ENCODE measurements around the gene GP2.

The GP2 gene

DNA sequence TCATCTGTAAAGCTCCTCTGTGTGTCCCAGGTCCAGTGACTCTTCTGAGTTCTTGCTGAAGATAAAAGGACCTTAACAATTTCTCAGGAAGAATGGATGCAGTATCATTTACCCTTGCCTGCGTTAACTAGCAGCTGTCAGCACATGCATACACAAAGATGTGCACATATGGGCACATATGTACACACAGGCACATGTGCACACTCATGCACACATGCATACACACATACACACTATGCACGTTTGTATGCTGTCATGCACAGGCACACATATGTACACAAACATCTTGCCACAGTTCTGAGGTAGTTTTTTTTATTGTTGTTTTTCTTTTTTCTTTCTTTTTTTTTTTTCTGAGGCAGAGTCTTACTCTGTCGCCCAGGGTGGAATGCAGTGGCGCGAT lies 24.9 kb downstream of the GP2 start:
- no peak for DNase-seq

DNA sequence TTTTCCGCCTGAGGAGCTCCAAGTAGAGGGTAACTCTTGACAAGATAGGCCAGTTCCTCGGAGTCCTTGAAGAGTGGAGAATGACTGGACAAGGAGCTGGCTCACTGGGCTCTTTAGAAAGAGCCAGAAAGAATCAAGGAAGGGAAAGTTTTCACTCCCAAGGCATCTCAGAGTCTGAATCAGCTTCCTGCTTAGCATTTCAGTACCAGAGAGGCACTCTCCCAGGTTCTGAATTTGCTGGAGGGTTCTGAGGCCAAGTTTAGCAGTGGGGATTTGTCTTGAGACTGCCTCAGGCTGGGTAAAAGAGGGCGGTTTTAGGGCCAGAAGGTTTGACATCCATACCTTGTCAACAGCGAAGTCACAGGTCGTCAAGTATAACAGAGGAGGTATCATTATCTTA lies 25.5 kb downstream of the GP2 start:
- no peak for DNase-seq

DNA sequence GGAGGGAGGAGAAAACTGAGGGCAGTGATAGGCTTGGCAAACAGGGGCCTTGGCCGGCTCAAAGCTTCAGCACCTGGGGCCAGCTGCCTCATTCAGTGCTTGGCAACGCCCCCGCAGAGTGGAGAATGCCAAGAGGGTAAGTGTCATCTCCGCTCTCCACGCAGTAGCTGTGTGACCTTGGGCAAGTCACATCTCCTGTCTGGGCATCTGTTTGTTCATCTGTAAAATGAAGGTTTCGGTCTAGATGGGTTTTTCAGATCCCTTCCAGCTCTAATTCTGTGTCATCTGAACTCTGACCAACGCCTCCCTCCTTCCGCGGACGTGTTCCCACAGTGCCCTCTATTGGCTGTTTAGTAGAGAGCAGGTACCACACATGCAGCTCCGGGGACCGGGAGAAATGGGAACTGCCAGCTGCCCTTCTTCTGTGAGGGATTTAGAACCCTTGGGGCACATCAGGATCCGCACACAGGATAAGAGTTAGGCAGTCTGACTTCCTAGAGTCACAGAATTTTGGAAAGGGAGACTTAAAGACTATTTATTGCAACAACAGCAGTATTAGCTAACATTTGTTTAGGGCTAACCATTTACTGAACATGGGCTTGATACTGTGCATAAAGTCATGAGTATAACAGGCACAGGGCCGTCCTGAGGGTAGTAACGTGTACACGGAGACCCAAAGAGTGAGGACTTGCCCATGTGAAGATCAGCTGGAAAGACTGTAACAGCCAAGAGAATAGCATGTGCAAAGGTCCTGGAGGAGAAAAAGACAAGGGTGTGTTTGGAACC lies 26.8 kb downstream of the GP2 start:
- peak; percentile 1 for DNase-seq

DNA sequence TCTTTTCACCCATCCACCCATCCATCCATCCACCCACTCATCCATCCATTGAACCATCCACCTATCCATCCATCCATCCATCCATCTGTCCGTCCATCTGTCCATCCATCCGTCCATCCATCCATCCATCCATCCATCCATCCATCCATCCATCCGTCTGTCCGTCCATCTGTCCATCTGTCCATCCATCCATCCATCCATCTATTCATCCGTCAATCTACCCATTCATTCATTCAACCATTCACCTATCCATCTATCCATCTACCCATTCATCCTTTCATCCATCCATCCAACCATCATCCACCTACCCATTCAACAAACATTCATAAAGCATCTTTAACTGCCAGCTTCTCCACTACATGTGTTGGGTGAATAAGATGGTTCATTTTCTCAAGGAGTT lies 28.9 kb downstream of the GP2 start:
- no peak for DNase-seq

DNA sequence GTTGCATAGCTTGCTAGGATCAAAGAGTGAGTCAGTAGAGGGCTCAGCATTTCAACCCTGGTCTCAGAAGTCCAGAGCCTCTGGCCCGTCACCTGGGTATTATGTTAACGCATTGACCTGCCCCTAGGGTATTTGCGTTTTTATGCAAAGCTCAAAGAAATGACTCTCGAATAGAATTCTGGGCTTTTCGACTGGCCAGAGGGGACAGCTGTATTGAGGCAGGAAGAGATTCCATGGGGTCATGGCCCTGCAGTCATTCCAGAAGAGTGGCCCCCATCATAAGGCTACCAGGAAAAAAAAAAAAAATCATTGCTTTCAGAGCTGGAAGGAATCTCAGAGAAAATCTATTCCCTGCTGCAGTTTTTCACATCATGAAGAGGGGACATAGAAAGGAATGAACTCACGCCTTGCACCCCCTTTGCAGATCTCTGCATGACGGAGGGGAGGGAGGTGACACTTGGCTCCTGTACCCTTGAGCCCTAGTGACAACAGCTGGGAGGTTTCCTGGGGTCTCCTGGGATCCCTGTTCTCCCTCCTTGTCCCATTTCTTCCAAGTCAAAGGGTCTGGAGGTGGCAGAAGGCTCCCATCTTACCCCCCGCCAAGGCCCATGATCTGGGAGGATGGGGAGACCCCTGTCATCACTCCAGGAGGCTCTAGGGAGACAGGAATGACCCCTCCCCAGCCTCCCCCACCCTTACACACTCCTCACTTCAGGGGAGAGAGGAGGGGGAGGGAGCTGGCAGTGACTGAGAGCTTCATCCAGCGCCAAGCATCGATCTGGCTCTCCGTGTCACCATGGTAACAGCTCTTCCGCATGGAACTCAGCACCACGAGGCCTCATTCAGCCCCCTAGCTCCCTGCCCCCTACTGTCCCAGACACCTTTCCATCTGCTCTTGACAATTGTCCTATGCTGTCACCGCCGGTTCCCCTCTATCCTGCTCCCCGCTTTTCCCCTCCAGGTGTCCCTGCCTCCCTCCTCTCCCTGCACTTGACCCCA lies 35.8 kb downstream of the GP2 start:
- DNase-seq, result no peak

DNA sequence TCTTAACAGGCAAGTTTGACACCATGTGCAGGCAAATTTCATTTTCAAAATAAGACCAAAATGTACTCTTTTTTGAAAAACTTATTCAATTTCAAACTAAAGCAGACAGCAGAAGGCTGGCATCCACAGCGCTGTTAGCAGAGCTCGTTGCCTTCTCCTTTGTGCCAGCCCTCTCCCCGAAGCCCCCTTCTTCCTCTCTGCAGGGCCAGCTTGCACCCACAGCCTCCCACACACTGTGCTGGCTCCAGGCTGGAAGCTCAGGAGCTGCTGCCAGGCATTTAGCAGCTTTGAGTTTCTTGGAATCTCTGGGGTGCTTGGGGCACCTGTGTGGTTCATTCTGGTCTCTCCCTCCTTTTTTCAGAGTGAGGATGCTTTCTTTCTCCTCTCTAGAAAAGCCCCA lies 37.7 kb downstream of the GP2 start:
- DNase-seq, result no peak

DNA sequence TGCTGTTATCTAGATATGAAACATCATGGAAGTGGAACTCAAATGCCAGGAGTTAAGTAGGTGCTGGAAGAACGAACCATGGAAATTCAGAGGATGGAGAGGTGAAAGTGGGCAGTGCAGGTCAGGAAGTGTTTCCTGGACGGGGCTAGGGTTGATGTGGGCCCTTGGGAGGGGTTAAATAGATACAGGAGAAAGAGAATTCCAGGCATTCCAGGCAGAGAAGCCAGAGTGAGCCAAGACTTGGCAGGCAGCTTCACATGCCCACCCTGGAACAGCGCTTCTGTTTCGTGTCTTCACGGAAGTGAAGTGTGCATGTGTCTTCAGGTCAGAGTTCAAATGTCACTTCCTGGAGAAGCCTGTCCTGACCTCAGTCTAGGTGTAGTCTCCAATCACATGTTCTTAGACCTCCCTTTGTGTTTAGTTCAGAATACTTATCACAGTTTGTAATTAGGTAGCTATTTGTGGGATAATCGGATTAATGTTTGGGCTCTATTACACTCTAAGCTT lies 41.3 kb downstream of the GP2 start:
- DNase-seq, result no peak

DNA sequence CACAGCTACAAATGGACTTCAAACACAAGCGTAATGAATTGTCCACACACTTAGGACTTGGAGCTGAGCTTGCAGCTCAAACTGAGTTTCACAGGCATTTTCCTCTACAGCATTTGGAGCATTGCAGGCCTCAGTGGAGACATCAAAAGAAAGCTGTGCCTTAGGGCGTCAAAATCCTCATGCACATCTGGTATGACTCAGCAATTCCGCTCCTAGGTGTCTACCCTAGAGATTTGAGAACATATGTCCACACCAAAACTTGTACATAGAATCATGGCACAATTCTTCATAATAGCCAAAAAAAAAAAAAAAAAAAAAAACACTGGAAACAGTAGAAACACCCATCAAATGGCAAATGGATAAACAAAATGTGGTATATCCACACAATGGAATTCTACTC lies 47.1 kb downstream of the GP2 start:
- no peak for DNase-seq

DNA sequence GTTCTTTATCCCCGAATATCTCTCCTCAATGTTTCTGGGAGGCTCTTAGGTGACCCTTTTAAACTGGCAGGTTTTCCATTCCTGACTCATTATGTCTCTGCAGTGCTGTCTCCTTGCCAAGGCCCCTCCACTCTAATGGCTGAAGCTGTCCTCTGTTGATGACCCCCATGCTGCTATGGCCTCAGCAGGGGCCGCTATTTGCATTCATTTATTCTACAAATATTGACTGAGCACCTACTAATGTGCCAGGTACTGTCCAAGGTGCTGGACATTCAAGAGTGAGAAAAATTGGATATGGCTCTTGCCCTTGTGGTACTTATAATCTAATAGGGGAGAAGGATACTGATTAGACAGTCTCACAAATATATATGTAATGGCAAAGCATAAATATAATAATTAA lies 55.4 kb downstream of the GP2 start:
- DNase-seq, result no peak

DNA sequence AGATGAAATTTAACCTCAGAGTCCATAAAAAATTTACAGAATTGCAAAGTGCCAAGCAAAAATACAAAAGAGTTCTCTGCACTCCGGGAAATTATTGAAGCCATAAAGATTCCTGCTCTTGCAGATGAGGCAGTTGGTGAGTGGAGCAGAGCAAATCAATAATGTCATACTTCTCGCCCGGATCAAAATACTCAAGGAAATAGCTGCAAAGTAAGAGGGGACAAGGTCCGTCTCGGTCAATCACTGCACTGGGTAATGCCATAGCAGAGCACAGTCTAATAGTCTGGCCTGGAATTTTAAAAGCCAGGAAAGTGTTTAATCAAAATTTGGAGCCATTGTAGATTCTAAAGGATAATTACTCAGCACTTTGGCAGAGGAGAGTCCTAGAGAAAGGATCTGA lies 58.9 kb downstream of the GP2 start:
- DNase-seq, result no peak

DNA sequence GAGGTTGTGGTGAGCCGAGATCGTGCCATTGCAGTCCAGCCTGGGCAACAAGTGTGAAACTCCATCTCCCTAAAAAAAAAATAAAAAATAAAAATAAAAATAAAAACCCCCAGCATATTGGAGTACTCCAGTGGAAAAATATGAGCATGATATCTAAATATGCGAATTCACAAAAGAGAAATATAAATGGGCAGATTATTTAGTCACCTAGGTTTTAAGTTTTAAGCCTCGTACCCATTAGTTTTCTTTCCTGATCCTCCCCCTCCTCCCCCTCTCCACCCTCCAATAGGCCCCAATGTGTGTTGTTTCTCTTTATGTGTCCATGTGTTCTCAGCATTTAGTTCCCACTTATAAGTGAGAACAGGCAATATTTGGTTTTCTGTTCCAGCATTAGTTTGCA lies 62.3 kb downstream of the GP2 start:
- no peak for DNase-seq

DNA sequence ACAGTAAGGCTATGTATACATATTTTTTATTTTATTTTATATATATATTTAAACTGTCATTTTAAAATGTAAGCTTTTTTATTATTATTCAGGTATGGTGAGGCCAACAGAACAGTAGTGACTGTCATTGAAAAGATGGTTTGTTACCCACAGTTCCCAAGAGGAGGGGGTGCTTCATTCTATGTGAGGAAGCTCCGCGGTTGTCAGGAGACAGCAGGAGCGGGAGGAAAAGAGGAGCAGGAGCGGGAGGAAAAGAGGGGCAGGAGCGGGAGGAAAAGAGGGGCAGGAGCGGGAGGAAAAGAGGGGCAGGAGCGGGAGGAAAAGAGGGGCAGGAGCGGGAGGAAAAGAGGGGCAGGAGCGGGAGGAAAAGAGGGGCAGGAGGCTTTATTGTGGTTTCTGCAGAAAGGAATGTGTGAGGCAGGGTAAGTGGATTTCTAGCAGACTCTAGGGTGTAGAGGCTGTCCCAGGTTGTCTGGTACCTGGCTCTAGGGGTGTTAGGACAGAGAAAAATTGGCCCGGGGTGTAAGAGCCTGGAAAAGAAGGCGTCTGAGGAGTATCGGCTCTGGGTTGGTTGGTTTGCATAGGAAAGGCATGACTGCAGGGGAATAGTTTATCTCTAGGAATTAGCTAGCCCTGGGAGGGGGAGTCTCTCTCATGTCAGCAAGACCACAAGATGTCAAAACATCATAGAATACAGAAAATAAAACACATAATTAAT lies 64.0 kb downstream of the GP2 start:
- no peak for DNase-seq

DNA sequence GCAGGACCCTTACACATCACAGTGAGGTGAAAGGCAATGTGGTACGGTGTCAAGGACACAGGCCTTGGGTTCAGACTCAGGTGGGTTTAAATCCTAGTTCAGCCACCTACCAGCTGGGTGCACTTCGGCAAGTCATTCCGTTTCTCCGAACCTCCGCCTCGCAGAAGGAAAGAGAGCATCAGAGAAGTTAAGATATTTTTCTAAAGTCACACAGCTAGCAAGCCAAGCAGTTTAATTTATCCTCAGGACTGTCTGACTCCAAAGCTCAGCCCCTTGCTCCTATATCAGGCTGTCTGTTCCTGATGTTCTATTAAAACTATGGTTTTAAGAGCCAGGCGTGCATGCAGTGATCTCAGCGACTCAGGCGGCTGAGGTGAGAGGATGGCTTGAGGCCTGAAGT lies 65.1 kb downstream of the GP2 start:
- no peak for DNase-seq

DNA sequence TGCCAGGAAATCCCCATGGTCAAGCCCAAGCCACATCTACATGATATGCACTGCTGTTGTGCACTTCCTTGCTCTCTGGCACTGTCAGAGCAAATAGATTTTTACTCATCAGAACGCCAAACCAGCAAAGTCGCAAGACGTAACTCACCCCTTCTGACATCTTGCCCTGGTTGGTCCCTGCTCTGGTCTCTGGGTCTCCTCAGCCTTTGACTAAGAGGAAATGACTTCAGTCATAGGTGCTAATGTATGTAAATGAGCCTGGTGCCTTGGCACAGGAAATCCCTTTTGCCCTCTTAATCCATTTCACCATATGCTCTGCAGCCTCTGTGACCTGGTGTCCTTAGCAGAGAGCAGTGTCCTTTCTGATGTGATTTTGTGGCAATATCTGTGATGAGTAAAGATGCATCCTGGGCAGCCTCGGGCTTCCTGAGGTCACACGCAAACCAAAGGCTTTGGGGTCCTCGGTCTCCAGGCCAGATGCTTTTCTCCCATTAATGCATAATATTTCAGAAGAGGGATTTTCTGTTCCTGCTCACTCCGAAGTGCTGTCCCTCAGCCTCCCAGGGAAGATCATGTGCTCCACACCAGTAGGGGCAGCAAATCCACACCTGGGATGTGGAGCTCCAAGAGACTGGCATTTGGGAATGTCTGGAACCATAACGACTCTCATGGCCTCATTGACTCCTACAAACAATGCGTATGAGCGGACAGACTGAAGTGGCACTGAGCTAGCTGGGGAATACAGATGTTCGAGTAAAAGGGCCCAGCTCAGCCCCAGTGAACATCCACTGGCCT lies 66.9 kb downstream of the GP2 start:
- no peak for DNase-seq
